ENCODE results near the gene KIRREL2.

The KIRREL2 gene

DNA sequence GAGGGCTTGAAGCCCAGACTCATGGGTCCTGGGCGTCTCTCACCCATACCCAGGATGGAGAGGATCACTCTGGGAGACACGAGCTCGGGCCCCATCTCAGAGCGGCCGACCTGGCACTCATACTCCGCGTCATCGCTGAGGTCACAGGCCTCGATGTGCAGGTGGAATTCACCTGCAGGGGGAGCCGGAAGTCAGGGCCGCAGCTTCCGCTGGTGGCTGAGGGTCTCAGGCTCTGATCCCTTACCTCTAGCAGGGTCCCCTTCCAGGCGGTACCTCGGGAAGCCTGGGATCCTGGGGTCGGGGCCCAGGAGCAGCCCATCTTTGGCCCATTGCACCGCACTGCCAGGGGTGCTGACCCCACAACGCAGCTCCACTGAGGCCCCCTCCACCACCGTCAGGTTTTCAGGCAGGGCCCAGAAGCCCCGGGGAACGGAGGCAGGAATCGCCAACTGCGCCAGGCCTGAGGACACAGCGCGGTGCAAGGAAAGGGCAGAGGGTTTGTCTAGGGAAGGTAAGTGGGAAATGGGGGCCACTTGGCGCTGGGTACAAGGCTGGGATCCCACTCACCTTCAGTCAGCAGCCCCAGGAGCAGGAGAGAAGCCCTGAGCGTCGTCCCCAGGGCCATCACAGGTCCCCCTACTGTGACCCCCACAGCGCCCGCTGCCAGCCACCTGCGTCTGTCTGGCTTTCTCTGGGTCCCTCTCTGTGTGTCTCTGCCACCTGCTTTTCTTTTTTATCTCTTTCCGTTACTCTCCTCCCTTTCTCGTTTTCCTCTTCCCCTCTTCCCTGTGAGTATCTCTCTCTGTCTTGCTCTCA, 5.3 kb upstream of the KIRREL2 start:
- no peaks in the 10 kb centered on the region for H3K9me3 ChIP-seq
- H3K4me1 ChIP-seq = peaks cover 6% of the 10 kb centered on the region
- no peak overlapping the region for H3K4me3 ChIP-seq
- no peaks in the 10 kb centered on the region for H3K27me3 ChIP-seq (ENCODE audit: low read depth)
- peak in 1 of 2 experiments; percentile 49 for DNase-seq (ENCODE audit: low spot score in 2 of 2)
- H3K36me3 ChIP-seq (replicated peaks) = no peaks in the 10 kb centered on the region
- in situ Hi-C loops (cut with MboI; ENCODE audit: low sequenced_read_pairs) = no loop called here

DNA sequence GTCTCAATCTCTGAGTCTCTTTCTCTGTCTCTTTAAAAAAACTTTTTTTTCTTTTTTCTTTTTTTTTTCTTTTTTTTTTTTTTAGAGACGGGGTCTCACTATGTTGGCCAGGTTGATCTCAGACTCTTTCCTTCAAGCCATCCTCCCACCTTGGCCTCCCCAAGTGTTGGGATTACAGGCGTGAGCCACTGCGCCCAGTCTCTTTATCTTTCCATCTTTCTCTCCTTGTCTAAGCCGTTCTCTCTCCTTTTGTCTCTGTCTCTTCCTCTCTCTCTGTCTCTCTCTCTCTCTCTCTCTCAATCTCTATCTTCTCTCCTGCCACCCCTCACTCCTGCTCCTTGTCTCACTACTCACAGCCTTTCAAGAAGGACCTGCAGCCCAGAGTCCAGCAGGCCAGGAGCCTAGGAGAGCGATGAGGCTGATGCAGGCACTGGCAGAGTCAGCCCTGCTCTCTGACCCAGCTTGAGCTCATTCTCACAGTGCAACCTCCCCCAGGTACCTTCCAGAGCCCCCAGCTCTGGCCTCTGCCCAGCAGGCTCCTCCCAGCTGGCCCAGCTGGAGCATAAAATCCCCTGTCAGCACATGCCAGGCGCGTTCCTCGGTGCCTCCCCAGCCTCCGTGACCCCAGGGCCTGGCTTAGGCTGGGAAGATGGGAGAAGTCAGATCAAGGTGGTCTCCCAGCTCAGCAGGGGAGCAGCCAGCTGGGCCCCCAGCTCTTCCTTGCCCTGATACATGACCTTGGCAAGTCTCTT, 4.5 kb upstream of the KIRREL2 start, which contains the start of gene NPHS1:
Gene NPHS1 (minus strand): TSS at position 476 of the 752 bp plus-strand sequence. CDS start 667 bp downstream, outside the sequence.
- Histone ChIP-seq H3K27me3 (ENCODE audit: low read depth) (no peaks in the 10 kb centered on the region), H3K4me1 (peaks cover 6% of the 10 kb centered on the region), H3K36me3 (replicated peaks) (no peaks in the 10 kb centered on the region), H3K4me3 (no peak within 1 kb of the TSS), H3K9me3 (no peaks in the 10 kb centered on the region)
- no peak for DNase-seq (ENCODE audit: low spot score in 2 of 2)
- in situ Hi-C loops (cut with MboI; ENCODE audit: low sequenced_read_pairs) = no loop called here

DNA sequence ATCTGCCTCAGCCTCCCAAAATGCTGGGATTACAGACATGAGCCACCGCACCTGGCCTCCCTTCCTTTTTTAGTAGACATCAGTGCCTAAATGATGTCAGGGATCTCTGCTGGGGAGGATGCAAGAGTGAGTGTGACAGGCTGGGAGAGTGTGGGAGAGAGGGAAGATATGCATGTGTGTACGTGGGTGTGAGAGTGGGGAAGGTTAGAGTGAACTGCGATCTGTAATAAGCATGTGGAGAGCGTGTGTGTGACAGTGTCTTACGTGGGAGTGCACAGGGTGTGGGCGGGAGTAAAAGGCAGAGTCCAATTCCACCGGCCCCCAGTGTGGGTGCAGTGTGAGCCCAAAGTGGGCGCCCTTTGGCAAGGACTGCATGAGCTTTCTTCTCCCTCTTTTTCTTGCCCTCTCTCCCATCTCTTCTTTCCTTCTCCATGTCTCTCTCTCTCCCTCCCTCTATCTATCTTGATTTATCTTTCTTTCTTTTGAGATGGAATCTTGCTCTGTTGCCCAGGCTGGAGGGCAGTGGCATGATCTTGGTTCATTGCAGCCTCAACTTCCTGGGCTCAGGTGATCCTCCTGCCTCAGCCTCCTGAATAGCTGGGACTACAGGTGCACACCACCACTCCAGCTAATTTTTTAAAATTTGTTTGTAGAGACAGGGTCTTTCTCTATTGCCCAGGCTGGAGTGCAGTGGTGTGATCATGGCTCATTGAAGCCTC, 3.5 kb upstream of the KIRREL2 start:
- Histone ChIP-seq H3K27me3 (ENCODE audit: low read depth) (no peaks in the 10 kb centered on the region), H3K4me1 (peaks cover 6% of the 10 kb centered on the region), H3K36me3 (replicated peaks) (no peaks in the 10 kb centered on the region), H3K9me3 (no peaks in the 10 kb centered on the region), H3K4me3 (no peak overlapping the region)
- no peak for DNase-seq (ENCODE audit: low spot score in 2 of 2)
- in situ Hi-C loops (cut with MboI; ENCODE audit: low sequenced_read_pairs) = no loop called here

- Histone ChIP-seq H3K4me3 (no peak overlapping the region), H3K36me3 (replicated peaks) (no peaks in the 10 kb centered on the region), H3K27me3 (ENCODE audit: low read depth) (no peaks in the 10 kb centered on the region), H3K9me3 (no peaks in the 10 kb centered on the region), H3K4me1 (peaks cover 6% of the 10 kb centered on the region)
- no peak for DNase-seq (ENCODE audit: low spot score in 2 of 2)
- in situ Hi-C loops (cut with MboI; ENCODE audit: low sequenced_read_pairs) = no loop called here
Observed at GRCh38 chr19:35858311-35858710, 1.6 kb downstream of the KIRREL2 start.

DNA sequence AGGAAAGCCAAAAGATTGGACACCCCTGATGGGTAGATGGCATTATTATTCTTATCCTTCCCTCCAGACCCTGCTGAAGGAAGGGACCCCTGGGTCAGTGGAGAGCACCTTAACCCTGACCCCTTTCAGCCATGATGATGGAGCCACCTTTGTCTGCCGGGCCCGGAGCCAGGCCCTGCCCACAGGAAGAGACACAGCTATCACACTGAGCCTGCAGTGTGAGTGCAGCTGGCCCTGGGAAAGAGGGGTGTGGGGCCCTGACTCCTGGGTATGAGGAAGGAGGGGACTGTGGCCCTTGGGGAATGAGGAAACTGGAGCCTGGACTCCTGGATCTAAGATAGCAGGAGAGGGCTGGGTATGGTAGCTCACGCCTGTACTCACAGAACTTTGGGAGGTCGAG, 2.7 kb downstream of the KIRREL2 start:
- Histone ChIP-seq H3K36me3 (replicated peaks) (no peaks in the 10 kb centered on the region), H3K4me1 (peaks cover 6% of the 10 kb centered on the region), H3K4me3 (no peak overlapping the region), H3K27me3 (ENCODE audit: low read depth) (no peaks in the 10 kb centered on the region), H3K9me3 (no peaks in the 10 kb centered on the region)
- in situ Hi-C loops (cut with MboI; ENCODE audit: low sequenced_read_pairs) = no loop called here
- no peak for DNase-seq (ENCODE audit: low spot score in 2 of 2)

DNA sequence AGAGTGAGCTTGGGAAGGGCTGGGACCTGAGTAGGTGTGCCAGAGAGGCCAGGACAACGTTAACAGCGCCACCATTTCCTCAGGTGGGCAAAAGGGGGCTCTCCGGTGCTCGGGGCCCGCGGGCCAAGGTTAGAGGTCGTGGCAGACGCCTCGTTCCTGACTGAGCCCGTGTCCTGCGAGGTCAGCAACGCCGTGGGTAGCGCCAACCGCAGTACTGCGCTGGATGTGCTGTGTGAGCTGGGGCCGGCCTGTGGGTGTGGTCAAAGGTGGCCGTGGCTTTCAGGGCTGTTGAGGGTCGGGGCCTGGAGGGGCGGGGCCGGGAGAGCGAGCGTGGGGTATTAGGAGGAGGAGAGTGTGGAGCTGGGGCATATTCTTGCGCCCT, 3.7 kb downstream of the KIRREL2 start:
- no peaks in the 10 kb centered on the region for H3K27me3 ChIP-seq (ENCODE audit: low read depth)
- H3K4me3 ChIP-seq = no peak overlapping the region

DNA sequence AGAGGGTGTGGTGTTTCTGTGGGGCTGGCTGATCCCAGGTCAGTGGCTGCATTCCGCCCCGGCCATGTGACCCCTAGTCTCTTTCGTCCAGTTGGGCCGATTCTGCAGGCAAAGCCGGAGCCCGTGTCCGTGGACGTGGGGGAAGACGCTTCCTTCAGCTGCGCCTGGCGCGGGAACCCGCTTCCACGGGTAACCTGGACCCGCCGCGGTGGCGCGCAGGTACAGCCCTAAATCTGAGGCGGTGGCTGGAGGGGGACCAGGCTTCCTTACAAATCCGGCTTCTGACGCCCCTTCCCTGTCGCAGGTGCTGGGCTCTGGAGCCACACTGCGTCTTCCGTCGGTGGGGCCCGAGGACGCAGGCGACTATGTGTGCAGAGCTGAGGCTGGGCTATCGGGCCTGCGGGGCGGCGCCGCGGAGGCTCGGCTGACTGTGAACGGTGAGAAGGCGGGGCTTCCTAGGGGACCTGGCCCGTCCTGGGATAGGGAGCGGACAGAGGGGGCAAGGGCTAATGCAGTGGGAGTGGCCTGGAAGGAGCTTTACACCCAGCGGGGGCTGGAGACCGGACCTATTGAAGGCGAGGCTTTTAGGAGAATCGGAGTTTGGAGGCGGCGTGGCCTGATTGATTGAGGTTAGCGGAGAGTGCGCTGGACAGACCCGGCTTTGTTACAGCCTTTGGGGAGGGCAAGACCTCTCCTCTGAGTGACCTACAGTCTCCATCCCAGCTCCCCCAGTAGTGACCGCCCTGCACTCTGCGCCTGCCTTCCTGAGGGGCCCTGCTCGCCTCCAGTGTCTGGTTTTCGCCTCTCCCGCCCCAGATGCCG, 4.3 kb downstream of the KIRREL2 start:
- no peaks in the 10 kb centered on the region for H3K27me3 ChIP-seq (ENCODE audit: low read depth)
- no peaks in the 10 kb centered on the region for H3K36me3 ChIP-seq (replicated peaks)
- in situ Hi-C loops (cut with MboI; ENCODE audit: low sequenced_read_pairs) = no loop called here
- H3K4me3 ChIP-seq = no peak overlapping the region
- DNase-seq (ENCODE audit: low spot score in 2 of 2) = no peak
- no peaks in the 10 kb centered on the region for H3K9me3 ChIP-seq
- H3K4me1 ChIP-seq = peaks cover 4% of the 10 kb centered on the region

More for the DNA sequence above, 3.7 kb downstream of the KIRREL2 start:
- DNase-seq (ENCODE audit: low spot score in 2 of 2) = no peak
- Histone ChIP-seq H3K4me1 (peaks cover 6% of the 10 kb centered on the region), H3K36me3 (replicated peaks) (no peaks in the 10 kb centered on the region), H3K9me3 (no peaks in the 10 kb centered on the region)
- in situ Hi-C loops (cut with MboI; ENCODE audit: low sequenced_read_pairs) = no loop called here

- Histone ChIP-seq H3K9me3 (no peaks in the 10 kb centered on the region), H3K36me3 (replicated peaks) (no peaks in the 10 kb centered on the region), H3K4me3 (no peak overlapping the region), H3K27me3 (ENCODE audit: low read depth) (no peaks in the 10 kb centered on the region), H3K4me1 (no peaks in the 10 kb centered on the region)
- in situ Hi-C loops (cut with MboI; ENCODE audit: low sequenced_read_pairs) = no loop called here
- no peak for DNase-seq (ENCODE audit: low spot score in 2 of 2)
Observed at GRCh38 chr19:35861640-35862160, 5.0 kb downstream of the KIRREL2 start.

- H3K27me3 ChIP-seq (ENCODE audit: low read depth) = no peaks in the 10 kb centered on the region
- no peaks in the 10 kb centered on the region for H3K36me3 ChIP-seq (replicated peaks)
- no peaks in the 10 kb centered on the region for H3K4me1 ChIP-seq
- no peak overlapping the region for H3K4me3 ChIP-seq
- no peaks in the 10 kb centered on the region for H3K9me3 ChIP-seq
- no peak for DNase-seq (ENCODE audit: low spot score in 2 of 2)
- in situ Hi-C loops (cut with MboI; ENCODE audit: low sequenced_read_pairs) = no loop called here
Observed at GRCh38 chr19:35862528-35862927, 5.8 kb downstream of the KIRREL2 start.

DNA sequence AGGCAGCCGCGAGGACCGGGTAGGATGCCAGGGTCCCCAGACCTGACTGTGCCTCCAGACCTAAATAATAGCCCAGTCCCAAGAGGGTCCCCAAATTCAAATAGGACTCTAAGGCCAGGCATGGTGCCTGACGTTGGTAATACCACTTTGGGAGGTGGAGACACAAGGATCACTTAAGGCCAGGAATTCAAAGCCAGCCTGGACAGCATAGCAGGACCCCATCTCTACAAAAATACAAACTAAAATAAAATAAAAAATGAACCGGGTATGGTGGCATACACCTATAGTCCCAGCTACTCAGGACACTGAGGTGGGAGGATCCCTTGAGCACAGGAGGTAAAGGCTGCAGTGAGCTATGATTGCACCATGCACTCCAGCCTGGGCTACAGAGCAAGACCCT, 6.3 kb downstream of the KIRREL2 start:
- Histone ChIP-seq H3K4me1 (peaks cover 1% of the 10 kb centered on the region; the same call in 1 of the 2 replicates), H3K27me3 (ENCODE audit: low read depth) (no peaks in the 10 kb centered on the region), H3K9me3 (no peaks in the 10 kb centered on the region), H3K4me3 (no peak overlapping the region), H3K36me3 (replicated peaks) (no peaks in the 10 kb centered on the region)
- in situ Hi-C loops (cut with MboI; ENCODE audit: low sequenced_read_pairs) = no loop called here
- no peak for DNase-seq (ENCODE audit: low spot score in 2 of 2)

DNA sequence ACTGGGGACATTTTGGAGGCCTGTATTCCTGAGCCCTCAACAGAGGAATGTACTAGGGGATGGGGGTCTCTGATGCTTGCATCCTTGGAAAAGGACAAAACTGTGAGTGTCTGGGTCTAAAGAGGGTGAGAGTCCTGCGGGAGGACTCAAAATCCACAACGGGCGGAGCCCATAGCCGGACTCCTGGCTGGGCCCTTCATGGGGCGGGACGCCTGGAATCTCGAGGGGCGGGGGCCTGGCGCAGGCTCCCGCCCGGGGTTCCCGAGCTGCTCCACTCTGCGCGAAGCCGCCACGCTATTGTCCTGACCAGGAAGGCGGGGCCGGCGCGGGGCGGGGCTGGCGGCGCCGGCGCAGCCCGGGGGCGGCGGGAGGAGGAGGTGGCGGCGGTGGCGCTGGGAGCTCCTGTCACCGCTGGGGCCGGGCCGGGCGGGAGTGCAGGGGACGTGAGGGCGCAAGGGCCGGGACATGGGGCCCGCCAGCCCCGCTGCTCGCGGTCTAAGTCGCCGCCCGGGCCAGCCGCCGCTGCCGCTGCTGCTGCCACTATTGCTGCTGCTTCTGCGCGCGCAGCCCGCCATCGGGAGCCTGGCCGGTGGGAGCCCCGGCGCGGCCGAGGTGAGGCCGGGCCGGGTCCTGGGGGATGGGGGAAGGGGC, 11.6 kb downstream of the KIRREL2 start, which contains the start of gene APLP1:
Gene APLP1 (plus strand): TSS at position 403 of the 651 bp plus-strand sequence. CDS start 63 bp downstream, at position 466.
- H3K4me3 ChIP-seq = peak within 1 kb of the TSS; percentile 36
- H3K36me3 ChIP-seq (replicated peaks) = no peaks in the 10 kb centered on the region
- DNase-seq (ENCODE audit: low spot score in 2 of 2) = peak; percentile 58 to 91
- in situ Hi-C loops (cut with MboI; ENCODE audit: low sequenced_read_pairs) = no loop called here
- peaks cover 17% of the 10 kb centered on the region for H3K4me1 ChIP-seq
- no peaks in the 10 kb centered on the region for H3K27me3 ChIP-seq (ENCODE audit: low read depth)
- H3K9me3 ChIP-seq = no peaks in the 10 kb centered on the region

- Histone ChIP-seq H3K27me3 (ENCODE audit: low read depth) (no peaks in the 10 kb centered on the region), H3K36me3 (replicated peaks) (no peaks in the 10 kb centered on the region), H3K9me3 (no peaks in the 10 kb centered on the region), H3K4me3 (peak overlapping the region; percentile 36), H3K4me1 (peaks cover 17% of the 10 kb centered on the region)
- in situ Hi-C loops (cut with MboI; ENCODE audit: low sequenced_read_pairs) = no loop called here
- DNase-seq (ENCODE audit: low spot score in 2 of 2) = no peak
Observed at GRCh38 chr19:35868823-35869326, 12.2 kb downstream of the KIRREL2 start.
